Pancreas (tissue), 10 donors: ENCODE data around the gene MLPH. TPM values are rescaled to one million over a fixed set of nuclear protein-coding genes. Genes with fewer than 3 reads are reported as not detected.

ENCODE experiments used
- ATAC-seq, 4 donors: fragments of 200-7000 bp; cut with Tn5 transposase; one replicate each; pipeline versions ENCODE4 v1.8.0 to v1.9.1; 2020; ENCODE audit warnings: mild to moderate bottlenecking in 4 of 4, moderate library complexity in 4 of 4
- DNase-seq, 6 donors: peaks; one replicate each; pipeline ENCODE4 v3.0.0-alpha.2; 2020
- FAIRE-seq: peaks from 2 replicates; lab custom pipeline; 2012; peaks lifted over from hg19 to GRCh38; lab: Jason Lieb, UNC
- H3K27ac ChIP-seq, 4 donors: fragments of 200-600 bp; sonication (generic); 1 replicate in 3 of 4; 2 replicates in 1 of 4; pipeline versions ENCODE4 v1.5.0 to v1.8.0; 2020
- H3K27me3 ChIP-seq, 4 donors: fragments of 200-600 bp; one replicate each; pipeline ENCODE4 v1.8.0; 2021
- H3K36me3 ChIP-seq, 3 donors: fragments of 200-600 bp; sonication (generic) in 1 of 3; one replicate each; pipeline versions ENCODE4 v1.5.0 to v1.8.0; 2020 to 2021
- H3K4me1 ChIP-seq, 3 donors: fragments of 200-600 bp; one replicate each; pipeline ENCODE4 v1.8.0; 2021
- H3K4me3 ChIP-seq, 4 donors: fragments of 200-600 bp; sonication (generic) in 2 of 4; one replicate each; pipeline versions ENCODE4 v1.5.0 to v1.8.0; 2020 to 2021
- H3K9me3 ChIP-seq, 4 donors: fragments of 200-600 bp; one replicate each; pipeline ENCODE4 v1.8.0; 2021
- whole genome bisulfite sequencing, 2 donors: extraction: QIAGEN DNeasy Blood & Tissue Kit; methylation state at CpG; one replicate each; pipeline ENCODE4 v1.1.7; 2013; 5-methylcytosine and 5-hydroxymethylcytosine counted together
- intact Hi-C, 3 donors: fragments of 100-400 bp; cut with DNase I; formaldehyde crosslinking; loops; one replicate each; pipeline versions ENCODE4 v1.11.1 to v1.14.2; 2022
- polyA plus RNA-seq, 2 donors: library from polyadenylated mRNA; stranded (reverse); fragments of 200-250 nt; gene quantifications; one replicate each; pipeline ENCODE4 v1.2.3, GENCODE V29; 2013
- total RNA-seq, 6 donors: library from RNA; stranded (reverse); fragmentation: NEBNext Ultra II Directional in 4 of 6; extraction: Animal tissue kit (Norgen Biotek cat#: 25700) in 4 of 6; gene quantifications; one replicate each; pipeline versions ENCODE4 v1.2.1 to v1.2.4, GENCODE V29; 2021 to 2023
- TF ChIP-seq, protein P1 (sequence below), 4 donors: fragments of 200-600 bp; sonication (generic) in 3 of 4; IDR thresholded peaks; one replicate each; pipeline versions ENCODE4 v1.5.0 to v1.8.0; 2021; ENCODE audit warnings: antibody characterized with exemption in 4 of 4
- donor health status: healthy with polysubstance abuse.
- donor health status: DM: no; HTN: no; CAD: no; lungs with moderate emphysema.
- donor health status: DM: no; HTN: no; CAD: no.
- donor health status: control.
- donor health status: control.
- donor health status: Bipolar disorder and iron deficiency.
- donor health status: DM: yes; HTN: yes; CAD: no.
- donor health status: DM: no; HTN: no; CAD: no.
- donor health status: DM: no; HTN: no; CAD: no.
- donor health status: DM: yes; HTN: yes; CAD: no.

The MLPH gene
- total and polyA plus RNA-seq, 8 donors, result 6.2 to 45.2 (median 19.3) TPM

GRCh38 chr2:237490009-237490711 is 3.1 kb downstream of the MLPH start:
- FAIRE-seq (no peak), DNase-seq (peak in 1 of 6 donors; percentile 52), ATAC-seq (peak; percentile 30 to 70 (median 47))
- no peak overlapping the region for H3K4me3 ChIP-seq
- H3K4me1 ChIP-seq, result peaks cover 9 to 10% (median 10%) of the 10 kb centered on the region in 3 donors
- H3K36me3 ChIP-seq, result no peaks in the 10 kb centered on the region
- no peaks in the 10 kb centered on the region for H3K27me3 ChIP-seq
- intact Hi-C loops, result no loop called here
- no peaks in the 10 kb centered on the region for H3K9me3 ChIP-seq
- H3K27ac ChIP-seq, result peak overlapping the region; percentile 35 to 84 (median 70)
- TF ChIP-seq, protein P1, sequence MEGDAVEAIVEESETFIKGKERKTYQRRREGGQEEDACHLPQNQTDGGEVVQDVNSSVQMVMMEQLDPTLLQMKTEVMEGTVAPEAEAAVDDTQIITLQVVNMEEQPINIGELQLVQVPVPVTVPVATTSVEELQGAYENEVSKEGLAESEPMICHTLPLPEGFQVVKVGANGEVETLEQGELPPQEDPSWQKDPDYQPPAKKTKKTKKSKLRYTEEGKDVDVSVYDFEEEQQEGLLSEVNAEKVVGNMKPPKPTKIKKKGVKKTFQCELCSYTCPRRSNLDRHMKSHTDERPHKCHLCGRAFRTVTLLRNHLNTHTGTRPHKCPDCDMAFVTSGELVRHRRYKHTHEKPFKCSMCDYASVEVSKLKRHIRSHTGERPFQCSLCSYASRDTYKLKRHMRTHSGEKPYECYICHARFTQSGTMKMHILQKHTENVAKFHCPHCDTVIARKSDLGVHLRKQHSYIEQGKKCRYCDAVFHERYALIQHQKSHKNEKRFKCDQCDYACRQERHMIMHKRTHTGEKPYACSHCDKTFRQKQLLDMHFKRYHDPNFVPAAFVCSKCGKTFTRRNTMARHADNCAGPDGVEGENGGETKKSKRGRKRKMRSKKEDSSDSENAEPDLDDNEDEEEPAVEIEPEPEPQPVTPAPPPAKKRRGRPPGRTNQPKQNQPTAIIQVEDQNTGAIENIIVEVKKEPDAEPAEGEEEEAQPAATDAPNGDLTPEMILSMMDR (IDR thresholded peaks at IDR 0.05), result no peak
- 50 to 53% methylated on average over 8 of the region's 8 CpGs for WGBS, 2 donors

DNA sequence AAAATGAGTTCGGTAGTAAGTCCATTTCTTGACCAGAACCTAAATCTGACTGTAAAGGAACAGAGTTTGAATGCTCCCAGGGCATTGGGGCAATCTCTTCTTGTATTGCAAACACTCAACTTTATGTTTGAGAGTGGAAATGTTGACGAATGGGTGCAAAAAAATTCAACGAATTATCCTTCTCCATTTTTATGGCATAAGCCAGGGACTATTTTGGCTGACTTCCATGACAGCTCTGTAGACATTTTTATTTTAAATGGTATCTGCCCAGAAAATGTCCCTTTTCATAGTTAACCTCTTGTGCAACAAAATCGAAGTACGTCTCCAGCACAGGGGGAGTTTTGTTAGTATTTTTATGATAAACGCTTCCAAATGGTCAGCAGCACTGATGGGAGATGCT is 3.7 kb downstream of the MLPH start:
- H3K4me3 ChIP-seq, result no peak overlapping the region
- H3K27me3 ChIP-seq, result no peaks in the 10 kb centered on the region
- no peaks in the 10 kb centered on the region for H3K9me3 ChIP-seq
- no peak for FAIRE-seq
- ATAC-seq, result no peak
- 75 to 79% methylated on average over 6 of the region's 6 CpGs for WGBS, 2 donors
- peak overlapping the region in 2 of 4 donors; percentile 78 to 84 for H3K27ac ChIP-seq
- H3K36me3 ChIP-seq, result no peaks in the 10 kb centered on the region
- intact Hi-C loops, result no loop called here
- no peak for DNase-seq
- TF ChIP-seq, protein P1 (IDR thresholded peaks at IDR 0.05), result no peak
- peaks cover 9 to 10% (median 10%) of the 10 kb centered on the region in 3 donors for H3K4me1 ChIP-seq

GRCh38 chr2:237491515-237492118 is 4.6 kb downstream of the MLPH start:
- TF ChIP-seq, protein P1 (IDR thresholded peaks at IDR 0.05), result no peak
- Histone ChIP-seq H3K4me3 (no peak overlapping the region), H3K4me1 (peaks cover 9 to 10% (median 10%) of the 10 kb centered on the region in 3 donors), H3K27ac (no peak overlapping the region), H3K36me3 (no peaks in the 10 kb centered on the region), H3K9me3 (no peaks in the 10 kb centered on the region), H3K27me3 (no peaks in the 10 kb centered on the region)
- FAIRE-seq, result no peak
- WGBS, 2 donors, result 90 to 94% methylated on average over 8 of the region's 8 CpGs
- DNase-seq, result peak in 1 of 6 donors; percentile 31
- ATAC-seq, result no peak
- intact Hi-C loops, result no loop called here

GRCh38 chr2:237492137-237492890 is 5.3 kb downstream of the MLPH start:
- no peaks in the 10 kb centered on the region for H3K9me3 ChIP-seq
- no peak overlapping the region for H3K4me3 ChIP-seq
- TF ChIP-seq, protein P1 (IDR thresholded peaks at IDR 0.05), result no peak
- no peaks in the 10 kb centered on the region for H3K27me3 ChIP-seq
- ATAC-seq (no peak), FAIRE-seq (no peak), DNase-seq (peak in 1 of 6 donors; percentile 22)
- intact Hi-C loops, result no loop called here
- H3K27ac ChIP-seq, result no peak overlapping the region
- peaks cover 9 to 10% (median 10%) of the 10 kb centered on the region in 3 donors for H3K4me1 ChIP-seq
- WGBS, 2 donors, result 89 to 95% methylated on average over 6 of the region's 6 CpGs
- H3K36me3 ChIP-seq, result no peaks in the 10 kb centered on the region
